Upper lobe of left lung (tissue), 4 donors: Measurements from ENCODE around the gene SPRED3.

ENCODE experiments used
- POLR2A ChIP-seq, 4 donors: fragments of 450-650 bp; IDR thresholded peaks; one replicate each; pipeline ENCODE4 v1.5.1; 2016 to 2017; ENCODE audit warnings: antibody characterized with exemption in 4 of 4, mild to moderate bottlenecking in 2 of 4
- TF ChIP-seq, protein P1 (sequence below), 6 experiments: fragments of 450-650 bp in 4 of 6; fragments of 200-600 bp in 2 of 6; sonication (generic) in 2 of 6; IDR thresholded peaks; one replicate each; pipeline ENCODE4 v1.5.1; 2016 to 2019; ENCODE audit warnings: antibody characterized with exemption in 6 of 6

DNA sequence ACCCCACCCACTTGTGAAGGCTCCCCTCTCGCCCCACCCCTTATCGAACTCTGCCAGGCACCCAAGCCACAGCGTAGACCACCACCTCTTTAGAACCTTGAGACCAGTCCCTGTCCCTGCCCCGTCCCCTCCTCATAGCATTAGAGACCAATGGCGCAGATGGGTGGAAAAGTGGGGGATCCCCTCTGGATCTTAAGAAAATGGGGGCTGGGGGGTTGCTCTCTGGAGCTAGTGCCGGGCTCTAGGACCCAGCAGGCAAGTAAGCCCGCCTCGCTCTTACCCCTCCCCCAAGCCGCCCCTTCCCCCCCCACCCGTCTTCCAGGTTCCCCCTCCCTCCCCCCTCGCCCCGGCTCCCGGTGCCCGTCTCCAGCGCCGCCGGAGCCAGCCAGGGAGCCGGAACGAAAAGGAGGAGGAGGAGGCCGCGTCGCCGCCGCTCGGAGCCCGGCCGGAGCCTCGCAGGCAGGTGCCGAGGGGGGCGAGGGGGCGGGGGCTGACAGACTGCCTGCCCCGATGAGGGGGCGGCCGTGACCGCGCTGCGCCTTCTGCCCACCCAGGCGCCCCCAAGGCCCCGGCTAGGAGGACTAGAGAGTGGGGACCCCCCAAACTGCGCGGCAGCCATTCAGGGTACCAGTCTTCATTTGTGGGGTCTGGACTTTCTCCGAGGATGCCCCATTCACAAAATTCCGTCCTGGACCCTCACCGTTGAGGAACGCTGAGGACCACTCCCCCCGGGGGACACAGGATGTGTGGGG lies at the start of gene SPRED3:
- TF ChIP-seq, protein P1, sequence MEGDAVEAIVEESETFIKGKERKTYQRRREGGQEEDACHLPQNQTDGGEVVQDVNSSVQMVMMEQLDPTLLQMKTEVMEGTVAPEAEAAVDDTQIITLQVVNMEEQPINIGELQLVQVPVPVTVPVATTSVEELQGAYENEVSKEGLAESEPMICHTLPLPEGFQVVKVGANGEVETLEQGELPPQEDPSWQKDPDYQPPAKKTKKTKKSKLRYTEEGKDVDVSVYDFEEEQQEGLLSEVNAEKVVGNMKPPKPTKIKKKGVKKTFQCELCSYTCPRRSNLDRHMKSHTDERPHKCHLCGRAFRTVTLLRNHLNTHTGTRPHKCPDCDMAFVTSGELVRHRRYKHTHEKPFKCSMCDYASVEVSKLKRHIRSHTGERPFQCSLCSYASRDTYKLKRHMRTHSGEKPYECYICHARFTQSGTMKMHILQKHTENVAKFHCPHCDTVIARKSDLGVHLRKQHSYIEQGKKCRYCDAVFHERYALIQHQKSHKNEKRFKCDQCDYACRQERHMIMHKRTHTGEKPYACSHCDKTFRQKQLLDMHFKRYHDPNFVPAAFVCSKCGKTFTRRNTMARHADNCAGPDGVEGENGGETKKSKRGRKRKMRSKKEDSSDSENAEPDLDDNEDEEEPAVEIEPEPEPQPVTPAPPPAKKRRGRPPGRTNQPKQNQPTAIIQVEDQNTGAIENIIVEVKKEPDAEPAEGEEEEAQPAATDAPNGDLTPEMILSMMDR (IDR thresholded peaks at IDR 0.05) = no peak
- TF ChIP-seq POLR2A (IDR thresholded peaks at IDR 0.05) = no peak
